A673 (cell line): Measurements from ENCODE around the gene PNPLA2. TPM values are rescaled to one million over a fixed set of nuclear protein-coding genes. Genes with fewer than 3 reads are reported as not detected.

Experiments used
- BruUV-seq: library from RNA; stranded (reverse); fragments of 400-500 nt; replicated peaks from 2 replicates; lab custom pipeline; 2021; lab: Mats Ljungman, UMichigan
- CTCF ChIA-PET: fragments of 300-600 bp; sonication (Branson Sonifier 250); formaldehyde crosslinking; loops from one replicate; lab custom pipeline; 2022; ENCODE audit warnings: antibody characterized with exemption; lab: Charles Lee
- POLR2A ChIA-PET: fragments of 300-600 bp; sonication (Branson Sonifier 250); formaldehyde crosslinking; loops from one replicate; lab custom pipeline; 2022; ENCODE audit warnings: antibody characterized with exemption; ENCODE audit not compliant: low non-redundant PET; lab: Charles Lee
- DNase-seq: peaks from one replicate; pipeline ENCODE4 v3.0.0-alpha.2; 2015; ENCODE audit warnings: low spot score
- H3K27ac ChIP-seq: fragments of 200-600 bp; sonication (generic); 2 replicates; pipeline ENCODE4 v1.5.1; 2016; ENCODE audit warnings: mixed run types, low read depth, mild to moderate bottlenecking, mixed read lengths, antibody characterized with exemption, low read length; ENCODE audit not compliant: poor library complexity, severe bottlenecking
- H3K27me3 ChIP-seq: fragments of 200-600 bp; sonication (generic); replicated peaks from 2 replicates; pipeline ENCODE4 v1.6.1; 2017; ENCODE audit warnings: mixed run types, low read depth, mild to moderate bottlenecking, mixed read lengths, antibody characterized with exemption, low read length; ENCODE audit not compliant: insufficient read depth, poor library complexity
- H3K36me3 ChIP-seq: fragments of 200-600 bp; sonication (generic); 2 replicates; pipeline ENCODE4 v1.6.1; 2016; ENCODE audit warnings: mixed run types, mild to moderate bottlenecking, mixed read lengths, antibody characterized with exemption, low read length; ENCODE audit not compliant: insufficient read depth, poor library complexity, severe bottlenecking
- H3K4me1 ChIP-seq: fragments of 200-600 bp; sonication (generic); 2 replicates; pipeline ENCODE4 v1.6.1; 2017; ENCODE audit warnings: mixed run types, mild to moderate bottlenecking, mixed read lengths, antibody characterized with exemption, low read length; ENCODE audit not compliant: insufficient read depth, poor library complexity, severe bottlenecking
- H3K4me3 ChIP-seq: fragments of 200-600 bp; sonication (generic); 2 replicates; pipeline ENCODE4 v1.5.1; 2016; ENCODE audit warnings: low read depth, mixed run types, mild to moderate bottlenecking, mixed read lengths, low read length; ENCODE audit not compliant: poor library complexity, severe bottlenecking
- H3K9me3 ChIP-seq: fragments of 200-600 bp; sonication (generic); 2 replicates; pipeline ENCODE4 v1.6.1; 2016; ENCODE audit warnings: mixed run types, low read depth, mild to moderate bottlenecking, mixed read lengths, antibody characterized with exemption, low read length; ENCODE audit not compliant: poor library complexity, severe bottlenecking
- CTCF ChIP-seq: fragments of 300-800, 200-600 bp; sonication (generic); conservative IDR thresholded peaks from 2 replicates; pipeline ENCODE4 v1.5.1; 2017; ENCODE audit warnings: low read depth, mild to moderate bottlenecking, antibody characterized with exemption, low read length, moderate library complexity, mixed read lengths
- EZH2 ChIP-seq: fragments of 200-600 bp; sonication (generic); IDR thresholded peaks from 2 replicates; pipeline ENCODE4 v1.6.1; 2017; ENCODE audit warnings: borderline replicate concordance, low read depth, mild to moderate bottlenecking, mixed read lengths, antibody characterized with exemption, low read length; ENCODE audit not compliant: poor library complexity, severe bottlenecking
- intact Hi-C: fragments of 100-400 bp; cut with micrococcal nuclease; formaldehyde crosslinking; loops from one replicate; pipeline ENCODE4 v1.10.0; 2022; ENCODE audit not compliant: unreplicated experiment
- total RNA-seq: library from RNA; stranded (reverse); gene quantifications from 2 replicates; pipeline ENCODE4 v1.2.3, GENCODE V29; 2021

The PNPLA2 gene
- total RNA-seq, 1 experiment from 2014 or later = 45.4 TPM

DNA sequence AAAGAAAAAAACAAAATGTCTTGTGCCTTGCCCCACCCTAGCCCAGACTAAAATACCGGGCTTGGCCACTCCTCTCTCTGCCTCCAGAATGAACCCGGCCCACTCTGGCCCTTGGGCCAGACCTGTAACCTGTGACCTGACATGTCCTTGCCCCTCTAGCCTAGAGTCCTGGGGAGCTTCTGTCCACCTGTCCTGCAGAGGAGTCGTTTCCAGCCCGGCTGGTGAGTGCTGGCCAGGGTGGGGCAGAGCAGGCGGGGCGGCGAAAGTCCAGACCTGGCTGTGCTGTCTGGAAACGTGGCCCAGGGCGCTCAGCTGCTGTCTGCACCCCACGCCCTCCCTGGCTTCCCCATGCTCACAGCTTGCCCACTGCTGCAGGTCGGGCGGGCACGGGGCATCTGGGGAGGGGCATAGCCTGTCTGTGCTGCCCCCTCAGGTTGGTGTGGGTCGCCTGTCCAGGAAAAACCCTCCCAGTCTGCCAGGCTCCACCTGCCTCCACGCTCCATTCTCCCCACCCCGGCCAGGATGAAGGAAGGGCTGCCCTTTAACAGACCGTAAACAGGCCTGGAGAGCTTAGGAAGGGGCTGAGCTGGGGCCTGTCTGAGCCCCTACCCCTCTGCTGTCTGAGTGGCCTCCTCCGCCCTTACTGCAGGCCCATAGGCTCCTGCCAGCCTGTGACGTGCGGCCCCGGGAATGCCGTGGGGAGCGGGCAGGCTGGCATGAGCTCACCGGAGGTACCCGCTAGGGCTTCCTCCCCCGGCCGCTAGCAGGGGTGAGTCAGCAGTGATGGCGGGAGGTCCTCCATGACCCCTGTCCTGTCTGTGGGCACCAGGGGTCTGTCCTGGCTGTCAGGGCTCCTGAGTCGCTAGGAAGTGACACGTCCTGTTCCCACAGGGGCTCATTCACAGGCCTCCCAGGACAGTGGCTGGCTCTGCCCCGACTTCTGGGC is 15.9 kb downstream of the PNPLA2 start:
- POLR2A ChIA-PET = no interaction called here
- peaks cover 23% of the 10 kb centered on the region for H3K36me3 ChIP-seq
- BruUV-seq = TSS peak; percentile 42
- no peaks in the 10 kb centered on the region for H3K27me3 ChIP-seq
- CTCF ChIA-PET = no interaction called here
- DNase-seq = peak; percentile 78
- TF ChIP-seq EZH2 = no peak
- no peak for TF ChIP-seq CTCF
- peak overlapping the region; percentile 63 for H3K27ac ChIP-seq
- intact Hi-C loops = no loop called here
- H3K4me1 ChIP-seq = peaks cover 12% of the 10 kb centered on the region
- no peaks in the 10 kb centered on the region for H3K9me3 ChIP-seq
- peak overlapping the region; percentile 21 for H3K4me3 ChIP-seq

GRCh38 chr11:836274-836673 is 17.6 kb downstream of the PNPLA2 start:
- Histone ChIP-seq H3K4me1 (peaks cover 6% of the 10 kb centered on the region), H3K27me3 (no peaks in the 10 kb centered on the region), H3K27ac (no peak overlapping the region), H3K4me3 (no peak overlapping the region), H3K9me3 (no peaks in the 10 kb centered on the region), H3K36me3 (peaks cover 28% of the 10 kb centered on the region)
- BruUV-seq = no TSS peak
- intact Hi-C loops = no loop called here
- POLR2A ChIA-PET = no interaction called here
- CTCF ChIA-PET = no interaction called here
- no peak for DNase-seq
- TF ChIP-seq EZH2 (no peak), CTCF (no peak)

DNA sequence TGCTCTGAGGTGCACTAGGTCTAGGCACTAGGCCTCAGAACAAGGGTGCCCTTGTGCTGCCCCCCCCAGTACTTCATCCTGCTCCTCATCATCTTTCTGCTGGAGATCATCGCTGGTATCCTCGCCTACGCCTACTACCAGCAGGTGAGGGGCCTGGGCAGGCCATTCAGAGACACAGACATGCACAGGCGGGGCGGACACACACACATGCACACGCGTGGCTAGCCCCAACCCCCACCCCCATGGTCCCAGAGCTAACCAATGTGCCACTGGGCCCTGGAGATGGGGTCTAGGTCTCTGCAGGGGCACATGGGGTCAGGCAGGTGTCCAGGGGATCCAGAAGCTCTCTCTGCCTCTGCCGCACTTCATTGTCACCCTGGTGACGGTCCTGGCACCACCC is 18.0 kb downstream of the PNPLA2 start:
- CTCF ChIA-PET = no interaction called here
- DNase-seq = no peak
- POLR2A ChIA-PET = no interaction called here
- no TSS peak for BruUV-seq
- H3K9me3 ChIP-seq = no peaks in the 10 kb centered on the region
- H3K36me3 ChIP-seq = peaks cover 28% of the 10 kb centered on the region
- H3K27me3 ChIP-seq = no peaks in the 10 kb centered on the region
- intact Hi-C loops = no loop called here
- peaks cover 6% of the 10 kb centered on the region for H3K4me1 ChIP-seq
- no peak overlapping the region for H3K27ac ChIP-seq
- H3K4me3 ChIP-seq = no peak overlapping the region
- TF ChIP-seq CTCF = no peak
- no peak for TF ChIP-seq EZH2
